Esophagus (tissue), 2 donors: ENCODE data around the gene SNAPC4. TPM values are rescaled to one million over a fixed set of nuclear protein-coding genes. Genes with fewer than 3 reads are reported as not detected.

Experiments
- H3K27ac ChIP-seq, 2 donors: one replicate each; pipeline ENCODE4 v1.5.1; 2013; ENCODE audit warnings: low read depth in 2 of 2, mild to moderate bottlenecking in 2 of 2, inconsistent platforms in 1 of 2, low read length in 1 of 2, moderate library complexity in 1 of 2
- H3K27me3 ChIP-seq, 2 donors: one replicate each; pipeline ENCODE4 v1.6.1; 2013; ENCODE audit warnings: low read length in 2 of 2, control low read depth in 1 of 2, mild to moderate bottlenecking in 1 of 2; ENCODE audit not compliant: insufficient read depth in 2 of 2, control insufficient read depth in 1 of 2
- H3K36me3 ChIP-seq, 2 donors: one replicate each; pipeline ENCODE4 v1.6.1; 2013; ENCODE audit warnings: low read length in 1 of 2; ENCODE audit not compliant: control insufficient read depth in 2 of 2, insufficient read depth in 2 of 2
- H3K4me1 ChIP-seq, 2 donors: one replicate each; pipeline ENCODE4 v1.6.1; 2013; ENCODE audit warnings: low read length in 1 of 2; ENCODE audit not compliant: control insufficient read depth in 2 of 2, insufficient read depth in 2 of 2
- H3K4me3 ChIP-seq, 2 donors: one replicate each; pipeline ENCODE4 v1.5.1; 2013; ENCODE audit warnings: low read length in 2 of 2, mild to moderate bottlenecking in 2 of 2, low read depth in 1 of 2, moderate library complexity in 1 of 2
- H3K9me3 ChIP-seq, 2 donors: one replicate each; pipeline ENCODE4 v1.6.1; 2013; ENCODE audit warnings: mild to moderate bottlenecking in 2 of 2, low read depth in 1 of 2, low read length in 1 of 2, moderate library complexity in 1 of 2; ENCODE audit not compliant: control insufficient read depth in 2 of 2, insufficient read depth in 1 of 2
- WGBS, 2 donors: extraction: QIAGEN DNeasy Blood & Tissue Kit; methylation state at CpG; one replicate each; pipeline ENCODE4 v1.1.7; 2013; 5-methylcytosine and 5-hydroxymethylcytosine counted together
- polyA plus RNA-seq, 2 donors: library from polyadenylated mRNA; stranded (reverse); fragments of 200-250 nt; gene quantifications; one replicate each; pipeline ENCODE4 v1.2.3, GENCODE V29; 2013
- donor health status: healthy with polysubstance abuse.
- donor health status: Bipolar disorder and iron deficiency.

The SNAPC4 gene
- polyA plus RNA-seq, 2 donors, result 3.5 to 6.6 TPM

DNA sequence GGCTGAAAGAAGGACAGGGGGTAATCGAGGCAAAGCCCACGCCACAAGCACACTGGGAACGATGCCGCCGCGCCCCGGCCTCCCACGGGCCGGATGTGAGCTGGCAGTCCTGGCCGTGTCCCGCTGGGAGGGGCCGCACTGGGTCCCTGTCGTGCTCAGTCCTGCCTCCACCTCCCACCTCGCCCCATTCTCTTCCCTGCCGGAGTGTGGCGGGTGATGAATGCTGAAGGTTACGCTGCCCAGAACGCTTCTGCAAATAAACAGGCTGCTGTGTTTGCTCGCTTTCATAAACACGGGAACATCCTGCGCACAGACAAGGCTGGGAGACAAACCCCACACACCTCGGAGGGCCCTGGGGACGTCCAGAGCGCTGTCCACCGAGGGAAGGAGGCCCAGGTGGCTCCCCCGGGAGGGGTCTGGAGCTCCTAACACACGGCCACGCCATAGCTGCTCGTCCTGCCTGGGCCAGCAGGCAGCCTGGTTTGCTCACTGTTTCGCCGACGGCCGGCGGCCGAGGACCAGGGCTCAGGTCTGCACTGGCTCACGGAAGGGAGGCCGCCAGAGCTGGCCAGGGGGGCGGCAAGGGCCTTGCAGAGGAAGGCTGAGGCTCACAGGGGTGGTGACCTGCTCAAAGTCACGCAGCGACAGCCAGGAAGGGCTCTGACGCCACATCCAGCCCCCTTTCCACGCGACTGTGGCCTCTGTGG is 38.8 kb downstream of the SNAPC4 start:
- no peaks in the 10 kb centered on the region for H3K27me3 ChIP-seq

GRCh38 chr9:136359774-136360718 is 39.9 kb downstream of the SNAPC4 start:
- peaks cover 4 to 14% of the 10 kb centered on the region in 2 donors for H3K4me1 ChIP-seq
- H3K27me3 ChIP-seq, result no peaks in the 10 kb centered on the region
- 74 to 80% methylated on average over 36 to 38 of the region's 38 CpGs for WGBS, 2 donors
- H3K4me3 ChIP-seq, result no peak overlapping the region
- no peak overlapping the region for H3K27ac ChIP-seq
- H3K9me3 ChIP-seq, result no peaks in the 10 kb centered on the region
- H3K36me3 ChIP-seq, result peaks cover 0 to 10% of the 10 kb centered on the region in 2 donors

More for the DNA sequence above, 38.8 kb downstream of the SNAPC4 start:
- Histone ChIP-seq H3K9me3 (no peaks in the 10 kb centered on the region), H3K36me3 (peaks cover 0 to 10% of the 10 kb centered on the region in 2 donors), H3K27ac (no peak overlapping the region), H3K4me3 (no peak overlapping the region), H3K4me1 (peaks cover 4 to 14% of the 10 kb centered on the region in 2 donors)
- 71 to 74% methylated on average over 43 of the region's 43 CpGs for WGBS, 2 donors

DNA sequence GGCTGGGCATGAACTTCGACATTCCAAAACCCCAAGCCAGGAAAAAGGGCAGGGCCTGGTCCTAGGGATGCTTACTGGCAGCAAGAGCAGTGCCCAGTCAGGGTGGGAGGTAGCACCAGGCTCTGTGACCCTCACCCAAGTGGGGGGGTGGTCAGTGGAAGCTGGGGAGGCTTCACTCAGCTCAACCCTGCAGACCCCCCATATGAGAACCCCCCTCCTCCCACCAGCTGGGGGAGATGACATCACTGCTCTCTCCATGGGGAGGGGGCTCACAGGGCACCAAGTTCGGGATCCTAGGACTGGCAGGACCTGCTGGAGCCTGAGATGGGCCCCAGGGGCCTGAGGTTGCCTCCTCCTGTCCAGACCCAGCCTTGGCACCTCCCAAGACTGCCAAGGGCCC is 41.1 kb downstream of the SNAPC4 start:
- whole genome bisulfite sequencing, 2 donors, result 62 to 72% methylated on average over 2 of the region's 2 CpGs
- H3K27ac ChIP-seq, result no peak overlapping the region
- H3K4me1 ChIP-seq, result peaks cover under 1 to 8% of the 10 kb centered on the region in 2 donors
- peaks cover 0 to 10% of the 10 kb centered on the region in 2 donors for H3K36me3 ChIP-seq
- H3K27me3 ChIP-seq, result no peaks in the 10 kb centered on the region
- H3K4me3 ChIP-seq, result no peak overlapping the region
- no peaks in the 10 kb centered on the region for H3K9me3 ChIP-seq

DNA sequence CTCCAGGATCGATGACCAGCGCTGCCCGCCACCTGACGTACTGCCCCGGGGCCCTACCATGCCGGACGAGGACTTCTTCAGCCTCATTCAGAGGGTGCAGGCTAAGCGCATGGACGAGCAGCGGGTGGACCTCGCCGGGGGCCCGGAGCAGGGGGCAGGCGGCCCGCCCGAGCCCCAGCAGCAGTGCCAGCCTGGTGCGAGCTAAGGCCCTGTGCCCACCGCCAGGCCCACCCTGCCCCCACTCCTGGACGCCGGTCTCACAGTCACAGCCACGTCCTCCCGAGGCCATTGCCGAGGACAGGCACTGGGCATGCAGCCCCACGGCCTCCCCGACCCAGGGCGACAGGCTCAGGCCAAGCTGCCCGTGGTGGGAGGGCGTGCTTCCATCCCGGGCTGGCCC is 42.0 kb downstream of the SNAPC4 start:
- Histone ChIP-seq H3K4me1 (peaks cover 0 to 5% of the 10 kb centered on the region in 2 donors), H3K9me3 (no peaks in the 10 kb centered on the region), H3K4me3 (no peak overlapping the region), H3K36me3 (peaks cover 0 to 10% of the 10 kb centered on the region in 2 donors), H3K27ac (no peak overlapping the region), H3K27me3 (no peaks in the 10 kb centered on the region)
- 87 to 90% methylated on average over 29 of the region's 29 CpGs for WGBS, 2 donors

GRCh38 chr9:136357202-136357725 is 42.7 kb downstream of the SNAPC4 start:
- peaks cover 0 to 10% of the 10 kb centered on the region in 2 donors for H3K36me3 ChIP-seq
- H3K4me1 ChIP-seq, result peaks cover 0 to 4% of the 10 kb centered on the region in 2 donors
- H3K27me3 ChIP-seq, result no peaks in the 10 kb centered on the region
- H3K9me3 ChIP-seq, result no peaks in the 10 kb centered on the region
- 82 to 84% methylated on average over 20 to 22 of the region's 22 CpGs for WGBS, 2 donors
- H3K4me3 ChIP-seq, result no peak overlapping the region
- H3K27ac ChIP-seq, result no peak overlapping the region

DNA sequence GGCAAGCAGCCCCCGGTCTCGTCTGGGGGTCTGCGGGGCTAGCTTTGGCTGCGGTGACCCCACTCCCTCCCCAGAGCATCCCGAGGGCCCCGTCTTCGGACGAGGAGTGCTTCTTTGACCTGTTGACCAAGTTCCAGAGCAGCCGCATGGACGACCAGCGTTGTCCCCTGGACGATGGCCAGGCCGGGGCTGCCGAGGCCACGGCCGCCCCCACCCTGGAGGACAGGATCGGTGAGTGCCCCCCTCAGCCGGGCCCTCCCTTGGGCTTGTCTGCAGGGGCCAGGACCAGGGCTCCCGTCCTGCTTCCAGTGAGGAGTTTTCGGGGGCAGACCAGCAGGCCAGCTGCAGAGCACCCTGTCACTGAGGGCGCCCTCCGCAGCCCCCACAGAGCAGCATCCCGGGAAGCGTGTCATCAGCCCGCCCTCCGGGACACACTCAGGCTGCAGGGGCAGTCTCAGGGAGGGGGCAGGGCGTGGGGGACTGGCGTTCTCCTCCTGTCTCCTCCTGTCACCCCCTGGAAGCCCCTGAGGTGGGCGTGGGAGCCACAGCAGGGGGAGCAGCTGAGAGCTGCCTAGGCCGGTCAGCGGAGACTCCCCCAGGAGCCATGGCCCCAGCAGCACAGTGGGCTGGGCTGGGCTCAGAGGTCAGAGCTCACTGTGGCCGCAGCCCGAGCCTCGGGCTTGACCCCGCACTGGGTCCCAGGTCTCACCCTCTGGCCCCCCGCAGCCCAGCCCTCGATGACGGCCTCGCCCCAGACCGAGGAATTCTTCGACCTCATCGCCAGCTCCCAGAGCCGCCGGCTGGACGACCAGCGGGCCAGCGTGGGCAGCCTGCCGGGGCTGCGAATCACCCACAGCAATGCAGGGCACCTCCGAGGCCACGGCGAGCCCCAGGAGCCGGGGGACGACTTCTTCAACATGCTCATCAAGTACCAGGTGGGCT is 44.1 kb downstream of the SNAPC4 start:
- WGBS, 2 donors, result 82 to 87% methylated on average over 52 to 54 of the region's 54 CpGs

DNA sequence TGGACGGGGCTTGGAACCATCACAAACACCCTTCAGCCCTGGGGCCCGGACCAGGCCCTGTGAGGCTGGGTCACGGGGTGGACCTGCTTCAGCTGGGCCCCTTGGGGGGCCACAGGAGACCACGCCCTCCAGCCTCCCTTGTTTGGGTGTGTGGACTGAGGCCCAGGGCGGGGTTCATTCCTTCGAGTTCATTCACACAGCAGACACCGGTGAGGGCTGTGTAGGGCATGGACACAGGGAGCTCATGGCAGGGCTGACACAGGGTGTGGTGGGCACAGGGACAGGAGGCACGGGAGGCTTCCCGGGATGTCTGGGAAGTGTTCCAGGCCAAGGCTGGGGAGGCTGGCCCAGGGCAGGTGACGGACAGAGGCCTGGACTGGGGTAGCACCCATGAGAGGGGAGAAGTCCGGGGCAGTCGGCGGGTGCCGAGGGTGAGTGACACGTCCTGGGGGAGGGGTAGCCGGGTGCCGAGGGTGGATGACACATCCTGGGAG is 45.3 kb downstream of the SNAPC4 start:
- H3K27ac ChIP-seq, result no peak overlapping the region
- H3K27me3 ChIP-seq, result no peaks in the 10 kb centered on the region
- H3K4me1 ChIP-seq, result peaks cover 0 to 2% of the 10 kb centered on the region in 2 donors
- H3K36me3 ChIP-seq, result peaks cover 0 to 7% of the 10 kb centered on the region in 2 donors
- no peak overlapping the region for H3K4me3 ChIP-seq
- H3K9me3 ChIP-seq, result no peaks in the 10 kb centered on the region
- 30 to 48% methylated on average over 17 of the region's 17 CpGs for WGBS, 2 donors

More for the DNA sequence above, 44.1 kb downstream of the SNAPC4 start:
- H3K27ac ChIP-seq, result no peak overlapping the region
- H3K9me3 ChIP-seq, result no peaks in the 10 kb centered on the region
- H3K36me3 ChIP-seq, result peaks cover 0 to 7% of the 10 kb centered on the region in 2 donors
- peaks cover 0 to 2% of the 10 kb centered on the region in 2 donors for H3K4me1 ChIP-seq
- no peaks in the 10 kb centered on the region for H3K27me3 ChIP-seq
- H3K4me3 ChIP-seq, result no peak overlapping the region

GRCh38 chr9:136353757-136354488 is 46.0 kb downstream of the SNAPC4 start:
- no peak overlapping the region for H3K4me3 ChIP-seq
- H3K4me1 ChIP-seq, result peaks cover 0 to 2% of the 10 kb centered on the region in 2 donors
- no peak overlapping the region for H3K27ac ChIP-seq
- H3K36me3 ChIP-seq, result peaks cover 0 to 5% of the 10 kb centered on the region in 2 donors
- no peaks in the 10 kb centered on the region for H3K27me3 ChIP-seq
- WGBS, 2 donors, result 61 to 64% methylated on average over 12 to 13 of the region's 13 CpGs
- H3K9me3 ChIP-seq, result no peaks in the 10 kb centered on the region
